Gastroesophageal sphincter (tissue), 4 donors: ENCODE data around the gene FZD7. TPM values are rescaled to one million over a fixed set of nuclear protein-coding genes. Genes with fewer than 3 reads are reported as not detected.

Source experiments
- ATAC-seq: fragments of 150-250 bp; one replicate; pipeline ENCODE4 v1.9.1; 2016; ENCODE audit warnings: mild to moderate bottlenecking, moderate library complexity
- H3K27ac ChIP-seq, 4 donors: fragments of 200-600 bp; sonication (generic) in 3 of 4; 1 replicate in 3 of 4; 2 replicates in 1 of 4; pipeline ENCODE4 v1.5.1; 2016 to 2019
- H3K27me3 ChIP-seq: fragments of 200-600 bp; sonication (generic); one replicate; pipeline ENCODE4 v1.5.1; 2019
- H3K36me3 ChIP-seq, 2 donors: fragments of 200-600 bp; sonication (generic); one replicate each; pipeline ENCODE4 v1.5.1; 2019; ENCODE audit warnings: control low read depth in 1 of 2
- H3K4me1 ChIP-seq, 3 donors: fragments of 200-600 bp; sonication (generic); 1 replicate in 2 of 3; 2 replicates in 1 of 3; pipeline ENCODE4 v1.5.1; 2016 to 2019; ENCODE audit warnings: control low read depth in 2 of 3
- H3K4me3 ChIP-seq, 2 donors: fragments of 200-600 bp; sonication (generic); one replicate each; pipeline ENCODE4 v1.5.1; 2019; ENCODE audit warnings: mild to moderate bottlenecking in 1 of 2, moderate library complexity in 1 of 2
- H3K9me3 ChIP-seq, 3 donors: fragments of 200-600 bp; sonication (generic); one replicate each; pipeline ENCODE4 v1.5.1; 2017 to 2019; ENCODE audit warnings: control low read depth in 2 of 3
- EP300 ChIP-seq: sonication (generic); formaldehyde crosslinking; IDR thresholded peaks from one replicate; pipeline ENCODE4 v1.6.1; 2017; ENCODE audit warnings: antibody characterized with exemption, mild to moderate bottlenecking
- POLR2A ChIP-seq, 2 donors: fragments of 450-650 bp; IDR thresholded peaks; one replicate each; pipeline ENCODE4 v1.6.1; 2017; ENCODE audit warnings: antibody characterized with exemption in 2 of 2, mild to moderate bottlenecking in 2 of 2, moderate library complexity in 1 of 2
- POLR2AphosphoS5 ChIP-seq: sonication (generic); formaldehyde crosslinking; IDR thresholded peaks from one replicate; pipeline ENCODE4 v1.6.1; 2017; ENCODE audit warnings: antibody characterized with exemption
- WGBS, 2 donors: methylation state at CpG; one replicate each; pipeline ENCODE4 v1.1.5; 2018; ENCODE audit warnings: low coverage in 1 of 2; 5-methylcytosine and 5-hydroxymethylcytosine counted together
- total RNA-seq, 4 donors: library from RNA; depleted of rRNA; stranded (reverse); fragments of >200 nt; gene quantifications; one replicate each; pipeline ENCODE4 v1.1.0, GENCODE V29; 2016
- TF ChIP-seq, protein P1 (sequence below), 4 experiments: fragments of 200-600 bp in 2 of 4; fragments of 450-650 bp in 2 of 4; sonication (generic) in 1 of 4; IDR thresholded peaks; one replicate each; pipeline ENCODE4 v1.5.1; 2017 to 2019; ENCODE audit warnings: antibody characterized with exemption in 4 of 4, mild to moderate bottlenecking in 2 of 4, moderate library complexity in 2 of 4

FZD7 gene
- total RNA-seq, 4 donors from 2014 or later, result 15.9 to 55.4 (median 39.0) TPM

DNA sequence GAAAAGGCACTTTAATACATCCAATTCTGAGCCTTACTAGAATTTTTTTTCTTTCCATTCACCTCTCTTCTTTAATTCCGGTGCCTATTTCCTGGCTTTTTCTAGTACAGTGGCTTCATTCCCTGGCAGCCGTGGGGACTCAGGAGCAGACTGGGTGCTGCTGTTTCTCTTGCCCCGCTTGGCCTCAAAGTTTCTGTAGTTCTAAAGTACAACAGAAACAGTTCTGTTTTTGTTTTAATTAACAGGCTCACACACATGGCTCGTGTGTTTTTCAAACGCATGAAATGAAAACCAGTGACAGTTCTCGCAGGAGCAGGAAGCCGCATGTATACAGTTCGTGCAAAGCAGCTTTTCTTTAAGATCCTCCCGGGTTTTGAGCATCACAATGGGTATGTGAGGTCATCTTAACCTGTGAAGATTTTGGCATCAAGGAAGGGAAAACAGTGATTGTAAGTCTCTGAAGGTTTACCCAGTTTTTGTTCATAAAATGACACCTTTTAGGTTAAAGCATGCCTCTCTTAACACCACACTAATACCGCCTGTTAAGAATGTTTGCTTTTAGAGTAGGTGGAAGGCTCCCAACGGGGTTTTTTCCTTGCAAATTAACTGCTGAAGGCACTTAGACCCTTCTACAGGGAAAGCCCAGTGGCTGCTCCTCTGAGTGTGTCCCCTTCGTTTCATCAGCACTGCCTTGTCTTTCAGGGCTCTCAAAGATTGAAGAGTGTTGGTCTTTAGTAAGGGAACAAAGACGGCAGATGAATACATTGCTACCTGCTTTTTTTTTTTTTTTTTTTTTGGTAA is 5.8 kb downstream of the FZD7 start:
- Histone ChIP-seq H3K27me3 (no peaks in the 10 kb centered on the region), H3K4me3 (peak overlapping the region; percentile 14 to 74), H3K9me3 (no peaks in the 10 kb centered on the region), H3K4me1 (peaks cover 3 to 60% (median 4%) of the 10 kb centered on the region in 3 donors), H3K36me3 (no peaks in the 10 kb centered on the region), H3K27ac (peak overlapping the region; percentile 69 to 99 (median 88))
- ATAC-seq, result no peak
- TF ChIP-seq POLR2A (IDR thresholded peaks at IDR 0.05), result no peak
- TF ChIP-seq EP300, result no peak
- no peak for TF ChIP-seq POLR2AphosphoS5
- WGBS, 2 donors, result 23 to 25% methylated on average over 13 of the region's 13 CpGs

DNA sequence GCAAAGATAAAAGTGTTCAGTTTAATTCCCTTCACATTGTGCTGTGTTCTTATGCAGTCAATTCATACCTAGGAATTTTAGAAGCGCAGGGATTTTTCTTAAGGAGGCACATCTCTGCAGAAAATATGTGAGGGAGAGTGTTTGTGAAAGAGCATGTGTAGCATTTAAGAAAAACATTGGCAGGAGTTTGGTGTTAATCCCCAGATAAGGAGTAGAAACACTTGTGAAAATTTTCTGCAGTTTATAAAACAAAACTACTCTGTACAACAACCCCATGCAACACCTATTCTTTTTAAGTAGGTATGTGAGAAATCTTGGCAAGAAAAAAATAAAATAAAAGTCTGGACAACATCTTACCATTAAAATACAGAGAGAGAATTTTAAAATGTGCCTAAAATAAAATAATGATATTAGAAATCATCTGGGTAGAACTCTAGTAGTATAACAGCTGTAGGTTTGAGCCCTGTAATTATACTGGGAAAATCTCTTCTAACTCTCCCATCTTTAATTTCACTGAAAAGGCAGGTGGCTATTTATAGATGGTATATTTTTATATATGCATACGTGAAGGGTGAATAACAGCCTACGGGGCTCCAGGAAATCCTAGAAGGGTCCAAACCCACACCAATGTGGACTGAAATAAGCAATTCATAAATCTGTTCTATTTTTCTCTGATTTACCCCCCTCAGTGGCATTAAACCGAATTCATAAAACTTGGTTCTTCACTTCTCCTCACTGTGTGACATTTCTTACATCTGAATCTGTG is 6.6 kb downstream of the FZD7 start:
- H3K27ac ChIP-seq, result peak overlapping the region; percentile 48 to 99 (median 88)
- no peaks in the 10 kb centered on the region for H3K36me3 ChIP-seq
- no peaks in the 10 kb centered on the region for H3K27me3 ChIP-seq
- H3K4me1 ChIP-seq, result peaks cover 2 to 53% (median 3%) of the 10 kb centered on the region in 3 donors
- no peaks in the 10 kb centered on the region for H3K9me3 ChIP-seq
- no peak overlapping the region for H3K4me3 ChIP-seq
- WGBS, 2 donors, result 38 to 63% methylated on average over 3 to 4 of the region's 4 CpGs
- ATAC-seq, result no peak
- TF ChIP-seq POLR2AphosphoS5 (no peak), EP300 (no peak), POLR2A (IDR thresholded peaks at IDR 0.05) (no peak)
- TF ChIP-seq, protein P1, sequence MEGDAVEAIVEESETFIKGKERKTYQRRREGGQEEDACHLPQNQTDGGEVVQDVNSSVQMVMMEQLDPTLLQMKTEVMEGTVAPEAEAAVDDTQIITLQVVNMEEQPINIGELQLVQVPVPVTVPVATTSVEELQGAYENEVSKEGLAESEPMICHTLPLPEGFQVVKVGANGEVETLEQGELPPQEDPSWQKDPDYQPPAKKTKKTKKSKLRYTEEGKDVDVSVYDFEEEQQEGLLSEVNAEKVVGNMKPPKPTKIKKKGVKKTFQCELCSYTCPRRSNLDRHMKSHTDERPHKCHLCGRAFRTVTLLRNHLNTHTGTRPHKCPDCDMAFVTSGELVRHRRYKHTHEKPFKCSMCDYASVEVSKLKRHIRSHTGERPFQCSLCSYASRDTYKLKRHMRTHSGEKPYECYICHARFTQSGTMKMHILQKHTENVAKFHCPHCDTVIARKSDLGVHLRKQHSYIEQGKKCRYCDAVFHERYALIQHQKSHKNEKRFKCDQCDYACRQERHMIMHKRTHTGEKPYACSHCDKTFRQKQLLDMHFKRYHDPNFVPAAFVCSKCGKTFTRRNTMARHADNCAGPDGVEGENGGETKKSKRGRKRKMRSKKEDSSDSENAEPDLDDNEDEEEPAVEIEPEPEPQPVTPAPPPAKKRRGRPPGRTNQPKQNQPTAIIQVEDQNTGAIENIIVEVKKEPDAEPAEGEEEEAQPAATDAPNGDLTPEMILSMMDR (IDR thresholded peaks at IDR 0.05), result no peak

DNA sequence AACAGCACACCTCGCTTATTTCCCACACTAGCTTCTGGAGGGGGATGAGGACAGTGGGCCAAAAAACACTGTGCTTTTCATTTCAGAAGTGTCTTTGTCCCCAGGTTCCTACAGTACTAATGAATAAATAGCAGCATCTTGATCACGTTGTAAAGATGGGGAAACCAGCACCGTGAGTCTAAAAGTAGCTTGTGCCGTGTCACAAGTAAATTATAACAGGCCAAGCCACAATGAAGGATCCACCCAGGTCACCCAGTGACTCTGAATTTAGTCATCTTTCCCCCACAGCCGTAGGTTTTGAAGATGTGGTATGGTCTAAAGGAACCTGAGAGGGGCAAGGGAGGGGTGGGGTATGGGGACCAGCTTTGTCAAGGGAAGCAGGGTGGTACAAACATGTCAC is 8.8 kb downstream of the FZD7 start:
- H3K4me3 ChIP-seq, result no peak overlapping the region
- H3K9me3 ChIP-seq, result no peaks in the 10 kb centered on the region
- H3K27ac ChIP-seq, result no peak overlapping the region
- H3K4me1 ChIP-seq, result peaks cover 0 to 39% (median 3%) of the 10 kb centered on the region in 3 donors
- 82 to 93% methylated on average over 4 to 5 of the region's 5 CpGs for WGBS, 2 donors
- H3K36me3 ChIP-seq, result no peaks in the 10 kb centered on the region
- no peak for ATAC-seq
- H3K27me3 ChIP-seq, result no peaks in the 10 kb centered on the region
- TF ChIP-seq, protein P1 (IDR thresholded peaks at IDR 0.05), result no peak
- TF ChIP-seq POLR2A (IDR thresholded peaks at IDR 0.05) (no peak), EP300 (no peak), POLR2AphosphoS5 (no peak)

DNA sequence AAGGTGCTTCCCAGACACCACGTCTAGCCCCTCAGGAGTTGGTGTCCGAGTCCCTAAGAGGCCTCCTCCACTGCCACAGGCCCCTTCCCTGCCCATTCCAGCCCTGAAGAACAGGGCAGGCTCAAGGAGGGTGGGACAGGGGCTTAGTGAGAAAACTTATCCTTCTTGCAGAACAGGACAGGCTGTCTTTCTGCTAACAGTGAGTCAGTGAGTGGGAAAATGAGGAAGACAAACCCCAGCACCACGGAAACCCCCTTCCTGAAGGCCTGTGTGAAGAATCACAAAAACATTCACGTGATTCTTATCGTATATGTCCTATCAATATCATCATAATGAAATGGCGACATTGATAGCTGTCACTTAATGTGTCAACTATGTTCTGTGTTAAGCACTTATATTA is 9.8 kb downstream of the FZD7 start:
- peaks cover 0 to 29% (median 3%) of the 10 kb centered on the region in 3 donors for H3K4me1 ChIP-seq
- ATAC-seq, result no peak
- no peak overlapping the region for H3K27ac ChIP-seq
- H3K4me3 ChIP-seq, result no peak overlapping the region
- no peaks in the 10 kb centered on the region for H3K9me3 ChIP-seq
- H3K27me3 ChIP-seq, result no peaks in the 10 kb centered on the region
- TF ChIP-seq POLR2AphosphoS5 (no peak), EP300 (no peak), POLR2A (IDR thresholded peaks at IDR 0.05) (no peak)
- TF ChIP-seq, protein P1 (IDR thresholded peaks at IDR 0.05), result no peak
- no peaks in the 10 kb centered on the region for H3K36me3 ChIP-seq
- 85 to 92% methylated on average over 4 of the region's 6 CpGs for WGBS, 2 donors

DNA sequence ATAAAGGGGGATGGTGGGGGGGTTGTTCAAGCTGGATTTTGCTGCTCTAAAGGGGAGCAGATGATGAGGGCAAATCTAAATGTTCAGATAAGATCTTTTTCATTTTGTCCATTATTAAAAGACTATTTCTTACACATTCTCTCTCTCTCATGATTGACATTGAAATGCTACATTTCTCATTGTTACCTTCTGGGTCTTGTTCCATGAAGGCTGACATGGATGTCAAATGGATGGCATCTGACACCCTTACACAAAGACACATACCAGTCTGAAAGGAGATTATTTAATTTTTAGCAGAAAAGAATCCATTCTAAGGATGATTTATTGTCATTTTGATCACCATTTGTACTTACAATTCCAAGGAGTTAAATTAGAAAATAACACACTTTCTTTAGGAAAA is 11.1 kb downstream of the FZD7 start:
- Histone ChIP-seq H3K4me3 (no peak overlapping the region), H3K4me1 (peaks cover 0 to 16% (median 3%) of the 10 kb centered on the region in 3 donors), H3K27ac (no peak overlapping the region), H3K27me3 (no peaks in the 10 kb centered on the region), H3K9me3 (no peaks in the 10 kb centered on the region), H3K36me3 (no peaks in the 10 kb centered on the region)
- ATAC-seq, result no peak
- TF ChIP-seq POLR2A (IDR thresholded peaks at IDR 0.05), result no peak
- no peak for TF ChIP-seq EP300
- TF ChIP-seq POLR2AphosphoS5, result no peak
- TF ChIP-seq, protein P1 (IDR thresholded peaks at IDR 0.05), result no peak
